RPMI7951 (cell line): ENCODE data around the gene SYTL2. TPM values are rescaled to one million over a fixed set of nuclear protein-coding genes. Genes with fewer than 3 reads are reported as not detected.
"Not testable (repeated sequence)": the region's sequence is repeated elsewhere in the genome, so short reads cannot be mapped to it uniquely, and the experiment has no call there.

ENCODE experiments used
- DNase-seq: peaks from one replicate; pipeline ENCODE4 v3.0.0-alpha.2; 2012; ENCODE audit warnings: low read depth
- total RNA-seq: library from RNA; depleted of rRNA; stranded (reverse); fragments of >200 nt; shearing (Covaris generic); gene quantifications from 2 replicates; pipeline ENCODE4 v1.2.3, GENCODE V29; 2014

The SYTL2 gene
- total RNA-seq, 1 experiment from 2014 or later = 66.0 TPM

DNA sequence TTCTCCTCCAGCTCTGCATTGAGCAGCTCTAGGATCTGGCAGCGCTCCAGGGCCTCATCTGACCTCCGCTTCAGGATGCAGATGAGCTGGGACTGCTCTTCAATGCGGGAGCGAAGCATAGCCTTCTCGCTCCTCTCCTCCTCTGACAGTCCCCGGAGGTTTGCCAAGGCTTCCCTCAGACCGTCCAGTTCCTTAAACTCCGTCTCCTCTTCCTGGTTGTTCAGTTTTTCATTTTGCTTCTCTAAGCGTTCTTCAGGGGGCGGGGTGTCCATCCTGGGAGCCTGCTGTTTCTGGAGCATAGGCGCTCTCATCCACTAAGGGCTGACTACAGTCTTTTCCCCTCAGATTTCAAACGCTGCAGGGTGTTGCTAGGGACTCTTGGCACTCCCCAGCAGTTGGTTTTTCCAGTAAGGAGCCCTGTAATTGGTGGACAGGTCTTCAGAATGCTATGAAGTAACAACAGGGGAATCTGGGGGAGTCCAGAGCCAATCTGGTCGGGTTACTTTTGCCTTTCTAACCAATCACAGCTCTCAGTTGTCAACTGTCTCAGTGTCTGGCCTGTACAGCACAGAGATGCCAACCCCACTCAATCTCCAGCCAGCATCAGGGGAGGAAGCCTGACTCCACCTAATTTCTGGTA is 125.0 kb downstream of the SYTL2 start, which contains the start of gene CCDC89:
CCDC89 (minus strand) TSS at position 376 of the 640 bp plus-strand sequence; CDS start at position 311, 65 bp downstream.
- DNase-seq = peak; percentile 30

DNA sequence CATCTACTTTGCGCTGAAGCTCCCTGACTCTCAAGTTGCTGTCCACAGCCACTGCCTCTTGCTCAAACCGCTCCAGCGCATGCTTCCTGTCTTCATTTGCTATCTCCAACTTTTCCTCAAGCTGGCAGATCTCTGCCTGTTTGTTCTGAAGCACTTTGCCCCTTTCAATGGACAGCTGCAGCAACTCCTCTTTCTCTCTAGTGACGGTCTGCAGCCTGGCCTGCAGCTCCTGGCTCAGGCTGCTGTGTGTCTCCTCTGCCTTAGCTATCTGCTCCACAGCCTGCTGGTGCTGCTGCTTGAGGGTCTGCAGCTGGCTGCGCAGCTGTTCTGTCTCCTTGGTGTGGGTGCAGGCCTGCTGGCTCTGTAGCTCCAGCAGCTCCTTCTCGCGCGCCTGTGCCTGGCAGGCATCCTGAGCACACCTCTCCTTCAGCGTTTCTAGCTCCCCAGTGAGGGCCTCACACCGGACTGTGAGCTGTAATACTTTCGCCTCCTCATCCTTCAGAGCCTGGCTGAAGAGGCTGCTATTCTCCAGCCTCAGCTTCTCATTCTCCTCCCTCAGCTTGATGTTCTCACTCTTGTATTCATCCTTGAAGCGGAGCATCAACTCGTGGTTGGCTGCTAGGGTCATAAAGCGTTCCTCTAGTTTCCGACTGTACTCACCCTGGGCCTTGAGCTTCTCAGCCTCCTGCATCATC is 125.7 kb downstream of the SYTL2 start:
- no peak for DNase-seq

DNA sequence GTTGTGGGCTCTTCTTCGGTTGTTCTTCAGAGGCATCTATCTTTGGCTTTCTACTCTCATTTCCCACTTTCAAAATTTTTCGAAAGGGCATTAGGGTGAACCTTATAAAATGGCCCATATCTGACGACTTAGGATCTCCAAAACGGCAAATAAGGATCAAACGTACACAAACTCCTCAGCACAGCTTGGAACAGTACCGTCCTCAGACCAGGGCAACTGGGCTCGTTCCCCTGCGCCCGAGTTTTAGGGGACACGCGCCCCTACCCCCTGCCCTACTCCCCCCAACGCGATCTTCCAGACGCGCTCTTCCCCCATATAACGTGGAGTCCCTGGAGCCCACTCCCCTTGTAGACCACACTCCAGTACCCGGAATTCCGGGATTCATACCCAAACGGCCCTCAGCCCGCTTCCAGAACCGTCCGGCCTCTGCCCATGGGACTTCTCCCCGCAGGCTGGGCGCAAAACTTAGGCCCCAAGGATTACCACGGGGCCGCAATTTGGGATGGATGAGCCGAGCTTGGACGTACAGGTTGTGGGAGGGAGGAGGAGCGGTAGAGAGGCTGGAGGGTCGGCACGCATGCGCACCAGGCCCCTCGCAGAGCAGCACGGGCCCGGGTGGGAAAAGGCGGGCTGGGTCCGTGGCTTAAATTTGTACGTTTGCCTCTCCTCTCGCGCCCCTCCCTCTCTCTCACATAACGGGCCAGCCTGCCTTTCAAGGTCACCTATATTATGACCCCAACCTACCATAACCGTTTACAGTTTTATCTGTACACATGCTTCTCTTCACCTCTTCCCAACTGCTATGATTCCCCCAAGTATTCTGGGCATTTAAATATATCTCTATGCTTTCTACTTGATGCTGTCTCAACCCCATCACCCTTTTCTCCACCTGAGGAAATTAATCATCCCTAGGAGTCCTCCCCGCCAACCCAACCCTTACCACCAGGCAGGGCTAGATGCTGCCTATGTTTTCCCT is 128.3 kb downstream of the SYTL2 start:
- DNase-seq = peak; percentile 66

DNA sequence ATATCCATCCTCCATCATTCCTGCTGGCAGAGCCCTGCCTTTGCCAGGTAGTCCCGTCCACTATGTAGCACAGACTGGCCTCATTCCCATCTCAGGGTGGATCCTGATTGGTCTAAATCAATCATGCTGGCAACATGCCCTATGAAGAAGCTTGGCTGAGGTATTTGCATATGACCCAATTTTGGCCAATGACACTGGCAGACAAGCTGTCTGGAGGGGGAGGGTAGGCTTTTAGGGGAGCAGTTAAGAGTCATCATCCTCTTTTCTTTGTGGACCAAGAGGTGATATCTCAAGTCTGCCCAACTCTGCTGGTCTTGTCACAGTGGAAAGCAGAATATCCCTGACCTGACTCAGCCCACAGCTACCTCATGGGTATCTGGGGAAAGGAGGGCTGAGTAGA is 130.0 kb downstream of the SYTL2 start:
- DNase-seq = no peak

- DNase-seq = no peak
Measured at GRCh38 chr11:85679576-85679975, 131.4 kb downstream of the SYTL2 start.

DNA sequence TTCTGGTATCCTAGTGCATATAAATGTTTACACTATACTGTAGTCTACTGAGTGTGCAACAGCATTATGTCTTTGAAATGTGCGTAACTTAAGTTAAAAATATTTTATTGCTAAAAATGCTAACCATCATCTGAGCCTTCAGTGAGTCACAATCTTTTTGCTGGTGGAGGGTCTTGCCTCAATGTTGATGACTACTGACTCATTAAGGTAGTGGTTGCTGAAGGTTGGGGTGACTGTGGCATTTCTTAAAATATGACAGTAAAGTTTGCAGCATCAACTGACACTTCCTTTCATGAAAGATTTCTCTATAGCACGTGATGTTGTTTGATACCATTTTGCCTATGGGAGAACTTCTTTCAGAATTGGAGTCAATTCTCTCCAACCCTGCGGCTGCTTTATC is 137.5 kb downstream of the SYTL2 start:
- DNase-seq = no peak

- peak; percentile 20 for DNase-seq
Measured at GRCh38 chr11:85672105-85672902, 138.6 kb downstream of the SYTL2 start.

- not testable (repeated sequence) for DNase-seq
Measured at GRCh38 chr11:85670949-85671663, 139.8 kb downstream of the SYTL2 start.

DNA sequence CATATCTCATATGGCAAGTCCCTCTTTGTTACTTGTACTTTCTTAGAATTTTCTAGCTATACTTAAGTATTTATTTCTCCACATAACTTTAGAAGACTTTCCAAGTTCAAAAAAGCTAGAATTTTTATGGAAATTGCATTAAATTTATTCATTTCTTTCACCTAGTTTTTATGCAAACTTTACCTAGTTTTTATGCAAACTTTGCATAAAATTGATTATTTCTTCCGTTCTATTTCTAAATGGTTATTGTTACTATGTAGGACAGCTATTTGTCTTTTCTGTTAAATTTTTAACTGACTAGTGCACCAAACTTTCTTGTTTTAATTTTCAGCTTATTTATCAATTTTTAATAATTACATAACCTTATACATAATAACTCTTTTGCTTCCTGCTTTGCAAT is 142.8 kb downstream of the SYTL2 start:
- no peak for DNase-seq

DNA sequence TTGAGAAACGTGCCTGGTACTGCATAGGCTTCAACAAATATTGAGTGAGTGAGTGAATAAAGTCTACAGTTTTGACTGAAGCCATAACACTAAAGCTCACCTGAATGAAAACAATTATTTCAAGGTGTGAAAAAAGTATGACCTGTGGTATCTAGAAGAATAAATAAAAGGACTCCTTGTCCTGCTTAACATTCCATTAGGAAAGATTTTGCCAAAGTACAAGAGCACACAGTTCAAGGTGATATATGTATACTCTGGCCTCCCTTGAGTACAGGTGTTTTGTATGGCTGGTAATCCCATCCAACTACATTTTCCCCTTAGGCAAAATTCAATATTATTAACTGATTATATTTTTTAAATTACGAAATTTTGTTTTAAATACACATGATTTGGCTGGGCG is 144.3 kb downstream of the SYTL2 start:
- DNase-seq = no peak

DNA sequence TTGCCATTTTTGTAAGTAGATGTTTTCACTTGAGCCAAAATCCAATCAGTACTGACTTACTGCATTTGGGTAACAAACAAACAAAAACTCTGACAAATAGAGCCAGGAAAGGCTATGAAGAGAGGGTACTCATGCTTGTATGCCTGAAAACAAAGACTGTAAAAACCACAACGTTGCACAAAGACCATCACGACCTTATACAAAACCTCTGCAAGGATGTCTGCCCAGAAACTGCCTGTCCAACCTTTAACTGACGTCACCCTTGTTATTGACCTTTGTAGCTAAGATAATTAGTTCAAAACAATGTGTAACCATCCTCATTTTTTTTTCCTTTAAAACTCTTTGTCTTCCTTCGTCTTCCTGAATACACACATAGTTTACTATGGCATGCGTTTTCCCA is 145.2 kb downstream of the SYTL2 start:
- DNase-seq = peak; percentile 33

GRCh38 chr11:85664615-85665481 is 146.1 kb downstream of the SYTL2 start, which contains the start of gene CREBZF:
CREBZF (minus strand) TSS chr11:85665129; CDS start chr11:85664875, 254 bp downstream.
- DNase-seq = peak; percentile 93

- peak; percentile 74 for DNase-seq
Measured at GRCh38 chr11:85663753-85664614, 147.0 kb downstream of the SYTL2 start.

DNA sequence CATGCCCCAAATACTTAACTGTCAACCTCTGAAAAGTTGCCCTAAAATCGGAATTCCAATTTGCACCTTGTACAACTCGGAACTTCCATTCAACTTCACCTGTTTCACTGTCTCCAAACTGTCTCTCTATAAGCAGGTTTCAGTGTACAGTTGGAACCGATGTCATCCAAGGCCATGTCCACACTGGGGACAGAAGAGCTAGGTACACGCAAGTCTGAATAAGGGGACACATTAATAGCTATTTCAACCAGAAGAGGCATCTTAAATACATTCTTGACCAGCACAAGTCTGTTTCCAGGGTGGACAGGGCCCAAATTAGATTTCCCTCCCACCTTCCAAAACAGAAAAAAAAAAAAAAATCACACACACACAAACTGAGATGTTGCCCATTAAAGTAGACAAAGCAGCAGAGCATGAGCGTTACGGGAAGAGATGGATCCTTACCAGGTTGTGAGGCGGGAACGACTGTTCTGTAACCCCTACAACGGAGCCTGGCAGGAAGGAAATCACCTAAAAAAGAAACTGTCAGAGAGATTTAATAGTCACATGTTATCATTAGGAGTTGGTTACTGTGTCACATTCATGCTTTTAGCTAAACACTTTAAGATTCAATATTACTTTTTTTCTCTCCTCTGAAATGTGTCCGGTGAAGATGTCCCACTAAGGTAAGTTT is 147.7 kb downstream of the SYTL2 start:
- DNase-seq = no peak

DNA sequence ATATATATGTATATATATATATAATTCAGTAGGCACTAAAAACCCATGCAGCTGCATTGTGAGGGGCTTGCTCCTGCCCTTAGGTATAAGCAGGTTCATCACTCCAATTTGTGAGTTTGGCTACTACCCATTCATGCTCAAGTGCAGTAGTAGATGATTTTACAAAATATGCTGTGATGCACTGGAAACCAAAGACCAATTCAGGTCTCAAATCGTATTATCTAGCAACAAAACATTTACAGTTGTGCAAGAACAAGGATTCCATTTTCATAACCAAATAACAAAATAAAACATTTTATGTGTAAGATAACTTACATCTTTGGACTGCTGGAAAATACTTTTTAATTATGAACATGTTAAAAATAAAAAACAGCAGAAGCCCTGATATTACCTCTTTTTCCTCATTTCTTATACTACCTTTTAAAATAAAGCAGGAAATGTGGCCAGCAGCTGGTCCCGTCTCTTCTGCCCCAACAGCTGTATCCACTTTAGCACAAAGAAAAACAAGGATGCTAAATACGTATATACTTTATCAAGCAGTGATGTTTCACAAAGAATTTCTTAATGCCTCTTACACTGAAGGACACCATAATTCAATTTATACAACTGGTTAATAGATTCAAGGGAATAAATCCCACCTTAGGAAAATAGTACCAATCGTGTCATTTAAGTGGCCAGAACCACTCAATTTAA is 148.8 kb downstream of the SYTL2 start:
- DNase-seq = no peak

- DNase-seq = no peak
Measured at GRCh38 chr11:85658180-85658579, 152.8 kb downstream of the SYTL2 start.

DNA sequence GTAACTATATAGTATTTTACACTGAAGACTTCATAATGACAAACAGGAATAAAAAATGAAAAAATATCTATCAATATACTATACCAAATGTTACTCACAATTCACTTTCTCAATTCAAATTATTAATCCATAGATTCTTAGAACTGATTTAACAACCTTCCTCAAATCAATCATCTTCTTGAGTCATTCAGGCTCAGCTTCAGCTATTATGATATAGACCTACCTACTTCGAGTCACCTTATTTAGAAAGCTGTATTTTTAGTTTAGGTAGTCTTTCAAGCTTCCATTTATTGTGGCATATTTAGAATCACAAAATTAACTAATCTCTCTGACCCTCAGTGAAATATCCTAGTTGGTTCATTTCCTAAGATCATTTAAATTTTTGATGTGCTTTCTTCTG is 154.2 kb downstream of the SYTL2 start:
- no peak for DNase-seq
